Activated CD4-positive, alpha-beta T cell treated with anti-CD3 and anti-CD28 coated beads for 36 hours (primary cell): ENCODE data around the gene SLC23A3. TPM values are rescaled to one million over a fixed set of nuclear protein-coding genes. Genes with fewer than 3 reads are reported as not detected.

Experiments used
- ATAC-seq: fragments of 200-7000 bp; cut with Tn5 transposase; one replicate; pipeline ENCODE4 v1.10.0; 2021; ENCODE audit warnings: mild to moderate bottlenecking, moderate library complexity
- CTCF ChIA-PET: fragments of 350-600 bp; sonication (Branson Sonifier 250); formaldehyde crosslinking; loops from one replicate; lab custom pipeline; 2021; ENCODE audit warnings: antibody characterized with exemption; lab: Charles Lee
- POLR2A ChIA-PET: fragments of 350-600 bp; sonication (Branson Sonifier 250); formaldehyde crosslinking; loops from one replicate; lab custom pipeline; 2021; ENCODE audit warnings: antibody characterized with exemption, inconsistent platforms; lab: Charles Lee
- DNase-seq: peaks from one replicate; pipeline ENCODE4 v3.0.0-alpha.2; 2020
- H3K27ac Mint-ChIP-seq: one replicate; pipeline ENCODE4 v1.8.0; 2021; ENCODE audit warnings: mixed read lengths
- H3K27me3 Mint-ChIP-seq: one replicate; pipeline ENCODE4 v1.8.0; 2021; ENCODE audit warnings: mixed read lengths
- H3K36me3 Mint-ChIP-seq: one replicate; pipeline ENCODE4 v1.8.0; 2021; ENCODE audit warnings: low read depth, mixed read lengths
- H3K4me1 Mint-ChIP-seq: one replicate; pipeline ENCODE4 v1.8.0; 2021; ENCODE audit warnings: mixed read lengths
- H3K4me3 Mint-ChIP-seq: one replicate; pipeline ENCODE4 v1.8.0; 2021; ENCODE audit warnings: mild to moderate bottlenecking, moderate library complexity, mixed read lengths
- H3K9me3 Mint-ChIP-seq: one replicate; pipeline ENCODE4 v1.8.0; 2021; ENCODE audit warnings: low read depth, mixed read lengths
- intact Hi-C, 2 experiments: fragments of 100-400 bp; cut with DNase I in 1 of 2; cut with micrococcal nuclease in 1 of 2; formaldehyde crosslinking; loops; one replicate each; pipeline versions ENCODE4 v1.14.2 to v1.15.1; 2022 to 2024; cut with DNase I, micrococcal nuclease
- total RNA-seq, 2 experiments: library from RNA; stranded (reverse); gene quantifications; one replicate each; pipeline ENCODE4 v1.2.3, GENCODE V29; 2021

The SLC23A3 gene, protein sequence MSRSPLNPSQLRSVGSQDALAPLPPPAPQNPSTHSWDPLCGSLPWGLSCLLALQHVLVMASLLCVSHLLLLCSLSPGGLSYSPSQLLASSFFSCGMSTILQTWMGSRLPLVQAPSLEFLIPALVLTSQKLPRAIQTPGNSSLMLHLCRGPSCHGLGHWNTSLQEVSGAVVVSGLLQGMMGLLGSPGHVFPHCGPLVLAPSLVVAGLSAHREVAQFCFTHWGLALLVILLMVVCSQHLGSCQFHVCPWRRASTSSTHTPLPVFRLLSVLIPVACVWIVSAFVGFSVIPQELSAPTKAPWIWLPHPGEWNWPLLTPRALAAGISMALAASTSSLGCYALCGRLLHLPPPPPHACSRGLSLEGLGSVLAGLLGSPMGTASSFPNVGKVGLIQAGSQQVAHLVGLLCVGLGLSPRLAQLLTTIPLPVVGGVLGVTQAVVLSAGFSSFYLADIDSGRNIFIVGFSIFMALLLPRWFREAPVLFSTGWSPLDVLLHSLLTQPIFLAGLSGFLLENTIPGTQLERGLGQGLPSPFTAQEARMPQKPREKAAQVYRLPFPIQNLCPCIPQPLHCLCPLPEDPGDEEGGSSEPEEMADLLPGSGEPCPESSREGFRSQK
- 1 to 10 TPM; 1.2 to 1.9 TPM for total RNA-seq

DNA sequence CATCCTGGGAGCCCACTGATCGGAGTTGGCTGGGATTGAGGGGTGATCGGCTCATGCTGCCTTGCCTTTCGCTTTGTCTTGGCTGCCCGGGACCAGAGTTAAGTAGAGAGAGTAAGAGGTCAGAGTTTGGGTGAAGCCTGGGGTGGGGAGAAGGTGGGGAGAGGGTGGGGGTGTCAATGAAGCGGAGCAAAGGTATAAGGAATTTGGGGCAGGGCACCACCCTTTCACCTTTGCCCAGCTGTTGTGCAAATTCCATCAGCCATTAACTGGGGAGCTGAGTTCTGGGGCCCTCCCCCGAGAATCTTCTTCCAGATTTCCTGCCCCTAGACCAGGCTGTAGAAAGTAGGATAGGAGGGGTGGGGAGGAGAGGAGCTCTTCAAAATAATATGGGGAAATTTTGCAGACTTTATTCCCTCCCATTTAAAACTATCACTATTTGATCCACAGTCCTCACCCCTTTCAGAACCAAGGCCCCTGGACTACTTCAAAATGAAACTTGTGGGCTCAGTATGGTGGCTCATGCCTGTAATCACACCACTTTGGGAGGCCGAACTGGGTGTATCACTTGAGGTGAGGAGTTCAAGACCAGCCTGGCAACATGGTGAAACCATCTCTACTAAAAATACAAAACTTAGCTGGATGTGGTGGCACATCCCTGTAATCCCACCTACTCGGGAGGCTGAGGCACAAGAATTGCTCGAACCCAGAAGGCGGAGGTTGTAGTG is at the start of gene SLC23A3:
TSS of gene SLC23A3 (minus strand) at position 100 of the 725 bp plus-strand sequence. CDS start at position 55, 45 bp downstream.
- Mint-ChIP-seq H3K27me3 (no peaks in the 10 kb centered on the region), H3K9me3 (no peaks in the 10 kb centered on the region), H3K4me3 (no peak within 1 kb of the TSS), H3K36me3 (peaks cover 22% of the 10 kb centered on the region), H3K27ac (peak within 1 kb of the TSS; percentile 39), H3K4me1 (peaks cover 21% of the 10 kb centered on the region)
- ChIA-PET POLR2A (interaction anchor here (0.8 kb wide), 1 partner anchor 10 kb away, joined by 11 read pairs; the partner anchor contains the start of gene NHEJ1), CTCF (interaction anchor here (0.8 to 3.2 kb wide), 19 partner anchors 9 to 125 kb away, joined by 3 to 19 read pairs (median 4); partner anchors contain the start of genes ABCB6 and ZFAND2B)
- DNase-seq (peak; percentile 34), ATAC-seq (peak; percentile 68)
- intact Hi-C loops = no loop called here

GRCh38 chr2:219218732-219219701 is 49.2 kb upstream of the SLC23A3 start, which contains the start of gene ABCB6:
Gene ABCB6 (minus strand): TSS chr2:219218958. CDS start chr2:219218673, 285 bp downstream.
- Mint-ChIP-seq H3K27ac (peak within 1 kb of the TSS; percentile 74), H3K4me3 (peak within 1 kb of the TSS; percentile 83), H3K36me3 (peaks cover 45% of the 10 kb centered on the region), H3K4me1 (peaks cover 24% of the 10 kb centered on the region), H3K27me3 (no peaks in the 10 kb centered on the region), H3K9me3 (no peaks in the 10 kb centered on the region)
- peak; percentile 89 for ATAC-seq
- POLR2A ChIA-PET = interaction anchor here (1.0 to 2.8 kb wide), 4 partner anchors 10 to 33 kb away, joined by 3 to 8 read pairs (median 4); partner anchors contain the start of genes GLB1L, STK16 and ZFAND2B
- intact Hi-C loops = loop anchor here (1.0 to 2.0 kb wide), 9 partner anchors 10 to 76 kb away; partner anchors contain the start of genes ANKZF1 (in 2 of the 2), ATG9A (in 2 of the 2), DNAJB2 (in 2 of the 2) and NHEJ1 (in 2 of the 2)
- CTCF ChIA-PET = interaction anchor here (0.6 to 3.0 kb wide), 12 partner anchors 11 to 949 kb away, joined by 3 to 15 read pairs (median 6); partner anchors contain the start of genes AAMP, ANKZF1, ATG9A and CNPPD1
- peak; percentile 94 for DNase-seq

- peak; percentile 42 for ATAC-seq
These were observed 48.4 kb upstream of the SLC23A3 start for GRCh38 chr2:219218217-219218731.

GRCh38 chr2:219216535-219216915 is 46.7 kb upstream of the SLC23A3 start:
- no peaks in the 10 kb centered on the region for H3K27me3 Mint-ChIP-seq
- no peaks in the 10 kb centered on the region for H3K9me3 Mint-ChIP-seq
- POLR2A ChIA-PET = interaction anchor here (0.6 kb wide), 1 partner anchor 16 kb away, joined by 3 read pairs; no protein-coding TSS in a partner anchor
- ATAC-seq = no peak
- H3K4me1 Mint-ChIP-seq = peaks cover 27% of the 10 kb centered on the region
- no peak overlapping the region for H3K27ac Mint-ChIP-seq
- H3K4me3 Mint-ChIP-seq = peak overlapping the region; percentile 39
- no peak for DNase-seq
- CTCF ChIA-PET = interaction anchor here (0.5 to 3.0 kb wide), 9 partner anchors 10 to 422 kb away, joined by 3 to 15 read pairs (median 4); partner anchors contain the start of gene ZFAND2B
- peaks cover 37% of the 10 kb centered on the region for H3K36me3 Mint-ChIP-seq
- intact Hi-C loops = no loop called here

More at GRCh38 chr2:219218217-219218731, 48.4 kb upstream of the SLC23A3 start:
- ChIA-PET CTCF (interaction anchor here (0.6 to 3.0 kb wide), 12 partner anchors 9 to 948 kb away, joined by 3 to 15 read pairs (median 6); partner anchors contain the start of genes AAMP, ANKZF1, ATG9A and CNPPD1), POLR2A (interaction anchor here (0.6 to 2.8 kb wide), 6 partner anchors 9 to 36 kb away, joined by 3 to 8 read pairs (median 4); partner anchors contain the start of genes GLB1L, STK16, TUBA4A and ZFAND2B)
- H3K27me3 Mint-ChIP-seq = no peaks in the 10 kb centered on the region
- peaks cover 24% of the 10 kb centered on the region for H3K4me1 Mint-ChIP-seq
- intact Hi-C loops = loop anchor here (1.0 to 2.0 kb wide), 7 partner anchors 12 to 77 kb away; partner anchors contain the start of genes DNAJB2 (in 2 of the 2), NHEJ1 (in 2 of the 2) and ZFAND2B (in 1 of the 2)
- no peaks in the 10 kb centered on the region for H3K9me3 Mint-ChIP-seq
- peaks cover 40% of the 10 kb centered on the region for H3K36me3 Mint-ChIP-seq
- peak overlapping the region; percentile 74 for H3K27ac Mint-ChIP-seq
- peak overlapping the region; percentile 83 for H3K4me3 Mint-ChIP-seq
- peak; percentile 64 for DNase-seq

DNA sequence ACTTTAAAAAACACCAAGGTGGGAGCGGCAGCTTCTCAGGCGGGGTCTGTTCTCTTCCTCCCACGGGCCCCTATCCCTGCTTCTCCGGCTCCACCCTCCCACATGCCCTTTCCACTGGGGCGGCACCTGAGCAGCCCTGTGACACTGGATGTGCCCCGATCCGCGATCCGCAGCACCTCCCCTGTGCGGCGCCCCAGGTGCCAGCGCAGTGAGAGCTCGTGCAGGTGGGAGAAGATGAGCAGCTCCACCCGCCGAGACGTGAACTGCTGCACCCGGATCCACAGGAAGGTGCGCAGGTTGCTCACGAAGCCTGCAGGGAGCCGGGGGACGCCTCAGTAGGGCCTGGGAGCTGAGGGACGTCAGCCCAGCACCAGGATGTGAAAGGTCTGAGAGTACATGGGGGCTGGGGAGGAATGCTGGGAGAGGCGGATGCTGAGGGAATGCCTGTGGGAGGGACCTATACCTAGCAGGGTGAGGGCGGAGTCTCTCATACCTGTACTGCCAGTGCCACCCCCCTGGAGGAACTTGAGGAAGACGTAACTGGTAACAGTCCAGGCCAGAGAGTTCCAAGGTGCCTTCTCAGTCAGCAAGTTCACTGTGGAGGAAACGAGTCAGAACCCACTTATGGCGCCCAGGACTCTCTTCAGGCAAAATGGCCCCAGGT is 46.2 kb upstream of the SLC23A3 start:
- intact Hi-C loops = no loop called here
- Mint-ChIP-seq H3K36me3 (peaks cover 37% of the 10 kb centered on the region), H3K4me3 (no peak overlapping the region), H3K4me1 (peaks cover 29% of the 10 kb centered on the region), H3K27me3 (no peaks in the 10 kb centered on the region), H3K9me3 (no peaks in the 10 kb centered on the region), H3K27ac (no peak overlapping the region)
- DNase-seq (no peak), ATAC-seq (no peak)
- ChIA-PET CTCF (interaction anchor here (0.5 to 1.4 kb wide), 7 partner anchors 9 to 423 kb away, joined by 3 to 5 read pairs (median 4); partner anchors contain the start of genes CNPPD1 and ZFAND2B), POLR2A (interaction anchor here (0.6 kb wide), 1 partner anchor 16 kb away, joined by 3 read pairs; no protein-coding TSS in a partner anchor)

DNA sequence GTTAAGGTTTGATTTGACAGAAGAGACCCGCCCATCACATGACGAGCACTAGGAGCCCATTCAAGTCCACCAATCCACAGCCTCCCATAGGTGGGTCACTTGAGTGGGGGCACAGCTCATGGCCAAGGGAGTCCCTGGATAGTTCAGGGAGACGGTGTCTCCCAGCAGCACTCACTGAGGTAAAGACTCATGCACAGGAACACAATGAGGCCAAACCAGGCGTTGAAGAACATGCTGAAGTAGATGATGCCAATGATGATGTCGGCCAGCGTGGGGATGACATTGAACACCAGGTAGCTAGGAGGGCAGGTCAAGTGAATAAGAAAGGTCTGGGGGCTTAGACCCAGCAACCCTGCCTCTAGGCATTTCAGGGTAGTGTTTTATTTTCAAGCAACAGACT is 45.0 kb upstream of the SLC23A3 start:
- Mint-ChIP-seq H3K4me3 (no peak overlapping the region), H3K9me3 (no peaks in the 10 kb centered on the region), H3K4me1 (peaks cover 30% of the 10 kb centered on the region), H3K27ac (no peak overlapping the region), H3K36me3 (peaks cover 32% of the 10 kb centered on the region), H3K27me3 (no peaks in the 10 kb centered on the region)
- ATAC-seq = no peak
- DNase-seq = no peak
- POLR2A ChIA-PET = no interaction called here
- intact Hi-C loops = no loop called here
- CTCF ChIA-PET = interaction anchor here (0.5 to 1.4 kb wide), 2 partner anchors 15 to 38 kb away, joined by 4 to 5 read pairs; partner anchors contain the start of gene CNPPD1

DNA sequence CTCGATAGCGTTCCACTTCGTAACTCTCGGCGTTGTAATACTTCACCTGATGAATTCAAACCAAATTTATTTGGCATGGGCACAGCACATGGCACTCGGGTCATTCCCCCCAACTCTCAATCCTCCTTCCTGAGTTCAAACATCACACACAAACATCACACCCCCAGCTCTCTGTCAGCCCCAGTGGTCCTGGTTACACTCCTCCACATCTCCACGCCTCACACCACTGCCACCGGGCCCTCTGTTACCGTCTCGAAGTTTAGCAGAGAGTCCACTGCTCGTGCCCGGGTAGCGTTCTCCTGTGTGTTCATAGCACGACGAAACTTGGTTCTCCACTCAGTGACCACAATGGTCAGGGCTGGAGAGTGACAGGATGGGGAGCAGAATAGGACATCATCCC is 44.3 kb upstream of the SLC23A3 start:
- H3K27me3 Mint-ChIP-seq = no peaks in the 10 kb centered on the region
- H3K27ac Mint-ChIP-seq = peak overlapping the region; percentile 24
- no peak overlapping the region for H3K4me3 Mint-ChIP-seq
- H3K9me3 Mint-ChIP-seq = no peaks in the 10 kb centered on the region
- DNase-seq = no peak
- peaks cover 28% of the 10 kb centered on the region for H3K36me3 Mint-ChIP-seq
- intact Hi-C loops = no loop called here
- ChIA-PET CTCF (no interaction called here), POLR2A (no interaction called here)
- no peak for ATAC-seq
- H3K4me1 Mint-ChIP-seq = peaks cover 30% of the 10 kb centered on the region

- ATAC-seq (no peak), DNase-seq (no peak)
- no peak overlapping the region for H3K4me3 Mint-ChIP-seq
- H3K4me1 Mint-ChIP-seq = peaks cover 32% of the 10 kb centered on the region
- peaks cover 29% of the 10 kb centered on the region for H3K36me3 Mint-ChIP-seq
- POLR2A ChIA-PET = no interaction called here
- no peak overlapping the region for H3K27ac Mint-ChIP-seq
- CTCF ChIA-PET = interaction anchor here (0.6 to 0.8 kb wide), 4 partner anchors 24 to 82 kb away, joined by 3 read pairs; no protein-coding TSS in a partner anchor
- intact Hi-C loops = no loop called here
- H3K9me3 Mint-ChIP-seq = no peaks in the 10 kb centered on the region
- no peaks in the 10 kb centered on the region for H3K27me3 Mint-ChIP-seq
These were observed 43.8 kb upstream of the SLC23A3 start for GRCh38 chr2:219213486-219214071.

- H3K4me3 Mint-ChIP-seq = no peak overlapping the region
- H3K27me3 Mint-ChIP-seq = no peaks in the 10 kb centered on the region
- ChIA-PET CTCF (interaction anchor here (0.6 to 0.9 kb wide), 6 partner anchors 23 to 217 kb away, joined by 3 read pairs; partner anchors contain the start of genes GLB1L and STK16), POLR2A (no interaction called here)
- peaks cover 34% of the 10 kb centered on the region for H3K36me3 Mint-ChIP-seq
- no peak overlapping the region for H3K27ac Mint-ChIP-seq
- peaks cover 36% of the 10 kb centered on the region for H3K4me1 Mint-ChIP-seq
- H3K9me3 Mint-ChIP-seq = no peaks in the 10 kb centered on the region
- ATAC-seq (no peak), DNase-seq (no peak)
- intact Hi-C loops = no loop called here
These were observed 43.2 kb upstream of the SLC23A3 start for GRCh38 chr2:219213026-219213415.
